ENCODE measurements around the gene USP24.
A peak's percentile ranks its signal among the peaks of the same experiment; 100 is the strongest.

The USP24 gene

GRCh38 chr1:55089683-55090082 lies 125.5 kb downstream of the USP24 start:
- in situ Hi-C loops (cut with HindIII; ENCODE audit: low pct_ligation_motif_present, low sequenced_read_pairs): no loop called here
- H3K36me3 ChIP-seq (replicated peaks): peaks cover 58% of the 10 kb centered on the region
- DNase-seq: peak; percentile 25

DNA sequence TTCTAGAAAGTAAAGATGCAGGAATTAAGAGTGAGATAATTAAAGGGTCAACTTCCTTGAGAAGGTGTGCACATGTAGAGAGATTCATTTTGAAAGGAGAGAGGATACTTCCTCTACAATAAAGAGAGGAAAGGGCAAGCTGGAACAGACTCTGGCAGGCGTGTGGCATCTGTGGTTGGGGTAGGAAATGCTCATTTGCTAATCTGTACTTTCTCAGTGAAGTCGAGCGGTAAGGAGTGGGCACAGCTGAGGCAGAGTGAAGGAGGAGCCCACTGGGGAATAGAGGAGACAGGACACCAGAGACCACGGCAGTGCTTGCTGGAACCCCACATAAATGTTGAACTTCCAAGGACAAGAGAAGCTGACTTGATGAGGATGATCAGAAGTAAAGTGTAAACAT lies 126.8 kb downstream of the USP24 start:
- Histone ChIP-seq H3K36me3 (replicated peaks) (peaks cover 55% of the 10 kb centered on the region), H3K4me3 (ENCODE audit: low read depth, low read length) (no peak overlapping the region), H3K27ac (no peak overlapping the region), H3K27me3 (replicated peaks) (no peaks in the 10 kb centered on the region)
- in situ Hi-C loops (cut with HindIII; ENCODE audit: low pct_ligation_motif_present, low sequenced_read_pairs): no loop called here
- TF ChIP-seq CTCF (IDR thresholded peaks at IDR 0.05; ENCODE audit: low read depth, low read length, missing control alignments): no peak
- DNase-seq: no peak

More at GRCh38 chr1:55089683-55090082, 125.5 kb downstream of the USP24 start:
- no peak for TF ChIP-seq CTCF (IDR thresholded peaks at IDR 0.05; ENCODE audit: low read depth, low read length, missing control alignments)
- Histone ChIP-seq H3K4me3 (ENCODE audit: low read depth, low read length) (no peak overlapping the region), H3K27ac (no peak overlapping the region), H3K27me3 (replicated peaks) (no peaks in the 10 kb centered on the region)

GRCh38 chr1:55087439-55087838 lies 127.7 kb downstream of the USP24 start:
- H3K36me3 ChIP-seq (replicated peaks): peaks cover 52% of the 10 kb centered on the region
- H3K4me3 ChIP-seq (ENCODE audit: low read depth, low read length): no peak overlapping the region
- no peak for DNase-seq
- in situ Hi-C loops (cut with HindIII; ENCODE audit: low pct_ligation_motif_present, low sequenced_read_pairs): no loop called here
- no peak for TF ChIP-seq CTCF (IDR thresholded peaks at IDR 0.05; ENCODE audit: low read depth, low read length, missing control alignments)
- no peaks in the 10 kb centered on the region for H3K27me3 ChIP-seq (replicated peaks)
- no peak overlapping the region for H3K27ac ChIP-seq

- Histone ChIP-seq H3K27ac (no peak overlapping the region), H3K4me3 (ENCODE audit: low read depth, low read length) (no peak overlapping the region), H3K36me3 (replicated peaks) (peaks cover 52% of the 10 kb centered on the region), H3K27me3 (replicated peaks) (no peaks in the 10 kb centered on the region)
- no peak for DNase-seq
- in situ Hi-C loops (cut with HindIII; ENCODE audit: low pct_ligation_motif_present, low sequenced_read_pairs): no loop called here
- no peak for TF ChIP-seq CTCF (IDR thresholded peaks at IDR 0.05; ENCODE audit: low read depth, low read length, missing control alignments)
These were observed 130.9 kb downstream of the USP24 start for GRCh38 chr1:55084257-55084656.

GRCh38 chr1:55081905-55082296 lies 133.3 kb downstream of the USP24 start:
- TF ChIP-seq CTCF (IDR thresholded peaks at IDR 0.05; ENCODE audit: low read depth, low read length, missing control alignments): no peak
- Histone ChIP-seq H3K27me3 (replicated peaks) (no peaks in the 10 kb centered on the region), H3K4me3 (ENCODE audit: low read depth, low read length) (no peak overlapping the region), H3K36me3 (replicated peaks) (peaks cover 37% of the 10 kb centered on the region), H3K27ac (peak overlapping the region; percentile 51)
- in situ Hi-C loops (cut with HindIII; ENCODE audit: low pct_ligation_motif_present, low sequenced_read_pairs): no loop called here
- no peak for DNase-seq

DNA sequence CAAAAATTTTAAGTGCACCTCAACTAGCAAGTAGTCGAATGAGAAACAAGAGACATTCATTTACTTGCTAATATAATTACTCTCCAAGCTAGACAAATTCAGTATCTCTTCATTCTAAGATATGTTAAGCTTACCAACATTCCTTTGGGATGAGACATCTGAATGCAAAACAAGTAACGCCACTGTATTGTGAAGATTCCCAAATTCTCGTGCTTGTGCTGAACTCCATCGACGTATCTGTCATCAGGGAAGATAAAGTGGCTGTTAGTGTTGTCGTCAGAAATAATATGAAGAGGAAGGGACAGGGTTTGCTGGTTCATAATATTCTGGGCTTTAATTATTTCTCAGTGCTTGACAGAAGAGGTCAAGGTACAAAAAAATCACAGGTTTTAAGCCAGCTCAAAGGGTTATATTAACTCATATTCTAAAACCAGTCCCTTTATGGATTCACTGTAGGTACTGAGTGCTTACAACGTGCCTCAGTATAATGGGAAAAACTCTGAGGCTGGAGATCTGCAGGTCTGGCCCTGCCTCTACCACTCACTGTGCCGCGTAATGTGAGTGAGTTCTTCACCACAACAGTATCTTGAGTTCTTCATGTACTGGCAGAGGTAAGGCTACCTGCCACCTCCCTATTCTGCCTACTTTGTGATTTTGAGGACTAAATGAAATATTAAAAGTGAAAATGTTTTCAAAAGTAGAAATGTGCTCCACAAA lies 133.8 kb downstream of the USP24 start:
- no peak for TF ChIP-seq CTCF (IDR thresholded peaks at IDR 0.05; ENCODE audit: low read depth, low read length, missing control alignments)
- in situ Hi-C loops (cut with HindIII; ENCODE audit: low pct_ligation_motif_present, low sequenced_read_pairs): no loop called here
- peaks cover 33% of the 10 kb centered on the region for H3K36me3 ChIP-seq (replicated peaks)
- no peak overlapping the region for H3K4me3 ChIP-seq (ENCODE audit: low read depth, low read length)
- no peaks in the 10 kb centered on the region for H3K27me3 ChIP-seq (replicated peaks)
- H3K27ac ChIP-seq: peak overlapping the region; percentile 51
- DNase-seq: peak; percentile 80

Data from brain microvascular endothelial cell (primary cell).